NOMO-1 (cell line): ENCODE data around the gene PPP2R2C.

Experiments
- DNase-seq, 2 experiments: peaks; one replicate each; lab custom pipeline; 2025; ENCODE audit not compliant: unreplicated experiment in 2 of 2; lab: John Stamatoyannopoulos, UW

Gene PPP2R2C

GRCh38 chr4:6404611-6405396, 67.6 kb downstream of the PPP2R2C start:
- no peak for DNase-seq

GRCh38 chr4:6403400-6403685, 69.1 kb downstream of the PPP2R2C start:
- DNase-seq, result no peak

- no peak for DNase-seq
Measured at GRCh38 chr4:6402566-6403399, 69.6 kb downstream of the PPP2R2C start.

GRCh38 chr4:6401797-6402196, 70.6 kb downstream of the PPP2R2C start:
- DNase-seq, result no peak

- DNase-seq, result no peak
Measured at GRCh38 chr4:6396696-6397236, 75.6 kb downstream of the PPP2R2C start.

- no peak for DNase-seq
Measured at GRCh38 chr4:6395466-6396228, 76.8 kb downstream of the PPP2R2C start.

- no peak for DNase-seq
Measured at GRCh38 chr4:6394671-6395081, 77.7 kb downstream of the PPP2R2C start.

- no peak for DNase-seq
Measured at GRCh38 chr4:6393544-6394475, 78.6 kb downstream of the PPP2R2C start.

GRCh38 chr4:6393066-6393465, 79.3 kb downstream of the PPP2R2C start:
- DNase-seq, result no peak

GRCh38 chr4:6392407-6392806, 80.0 kb downstream of the PPP2R2C start:
- DNase-seq, result no peak

GRCh38 chr4:6391852-6392188, 80.6 kb downstream of the PPP2R2C start:
- no peak for DNase-seq

GRCh38 chr4:6391186-6391851, 81.1 kb downstream of the PPP2R2C start:
- DNase-seq, result no peak

GRCh38 chr4:6390356-6390755, 82.1 kb downstream of the PPP2R2C start:
- DNase-seq, result no peak

- DNase-seq, result no peak
Measured at GRCh38 chr4:6389142-6389825, 83.1 kb downstream of the PPP2R2C start.

GRCh38 chr4:6388713-6389112, 83.7 kb downstream of the PPP2R2C start:
- no peak for DNase-seq

- DNase-seq, result no peak
Measured at GRCh38 chr4:6387946-6388345, 84.5 kb downstream of the PPP2R2C start.

- DNase-seq, result no peak
Measured at GRCh38 chr4:6386091-6386490, 86.3 kb downstream of the PPP2R2C start.

GRCh38 chr4:6385288-6385687, 87.1 kb downstream of the PPP2R2C start:
- DNase-seq, result no peak

- DNase-seq, result no peak
Measured at GRCh38 chr4:6384541-6384940, 87.9 kb downstream of the PPP2R2C start.
